Lower lobe of right lung (tissue), 2 donors: ENCODE data around the gene GSS. TPM values are rescaled to one million over a fixed set of nuclear protein-coding genes. Genes with fewer than 3 reads are reported as not detected.

Source experiments
- ATAC-seq, 2 donors: fragments of 200-7000 bp; cut with Tn5 transposase; one replicate each; pipeline ENCODE4 v1.9.1; 2020 to 2022; ENCODE audit warnings: mild to moderate bottlenecking in 2 of 2, moderate library complexity in 2 of 2
- DNase-seq: peaks from one replicate; pipeline ENCODE4 v3.0.0-alpha.2; 2020
- H3K27ac ChIP-seq: fragments of 200-600 bp; one replicate; pipeline ENCODE4 v1.8.0; 2022
- H3K27me3 ChIP-seq: fragments of 200-600 bp; one replicate; pipeline ENCODE4 v1.8.0; 2022; ENCODE audit warnings: low read depth
- H3K36me3 ChIP-seq: fragments of 200-600 bp; one replicate; pipeline ENCODE4 v1.8.0; 2022; ENCODE audit warnings: mild to moderate bottlenecking
- H3K4me1 ChIP-seq: fragments of 200-600 bp; one replicate; pipeline ENCODE4 v1.8.0; 2022
- H3K4me3 ChIP-seq: fragments of 200-600 bp; one replicate; pipeline ENCODE4 v1.8.0; 2022; ENCODE audit warnings: mild to moderate bottlenecking
- H3K9me3 ChIP-seq: fragments of 200-600 bp; one replicate; pipeline ENCODE4 v1.8.0; 2022
- CTCF ChIP-seq: fragments of 200-600 bp; IDR thresholded peaks from one replicate; pipeline ENCODE4 v1.8.0; 2022; ENCODE audit warnings: antibody characterized with exemption, mild to moderate bottlenecking
- intact Hi-C: fragments of 100-400 bp; cut with DNase I; formaldehyde crosslinking; loops from one replicate; pipeline ENCODE4 v1.11.0; 2022
- total RNA-seq: library from RNA; stranded (reverse); fragmentation: NEBNext Ultra II Directional; extraction: Animal tissue kit (Norgen Biotek cat#: 25700); gene quantifications from one replicate; pipeline ENCODE4 v1.2.1, GENCODE V29; 2021
- donor health status: DM: no; HTN: yes; CAD: no; lungs with severe emphysema.

The GSS gene
- total RNA-seq, 1 donor from 2014 or later, result 28.8 TPM

- no peak for DNase-seq
- Histone ChIP-seq H3K9me3 (no peaks in the 10 kb centered on the region), H3K4me1 (peaks cover 16% of the 10 kb centered on the region), H3K27ac (no peak overlapping the region), H3K27me3 (no peaks in the 10 kb centered on the region), H3K4me3 (no peak overlapping the region), H3K36me3 (peaks cover 30% of the 10 kb centered on the region)
- intact Hi-C loops, result no loop called here
- no peak for TF ChIP-seq CTCF
- ATAC-seq, result no peak
Measured at GRCh38 chr20:34990661-34991214, 35.1 kb upstream of the GSS start.

- H3K27ac ChIP-seq, result no peak overlapping the region
- no peaks in the 10 kb centered on the region for H3K9me3 ChIP-seq
- ATAC-seq, result no peak
- intact Hi-C loops, result no loop called here
- H3K4me3 ChIP-seq, result no peak overlapping the region
- no peak for DNase-seq
- peaks cover 25% of the 10 kb centered on the region for H3K36me3 ChIP-seq
- no peak for TF ChIP-seq CTCF
- peaks cover 16% of the 10 kb centered on the region for H3K4me1 ChIP-seq
- H3K27me3 ChIP-seq, result no peaks in the 10 kb centered on the region
Measured at GRCh38 chr20:34990231-34990630, 34.6 kb upstream of the GSS start.

- H3K4me1 ChIP-seq, result peaks cover 16% of the 10 kb centered on the region
- H3K4me3 ChIP-seq, result no peak overlapping the region
- H3K27me3 ChIP-seq, result peaks cover 2% of the 10 kb centered on the region
- no peak for ATAC-seq
- no peaks in the 10 kb centered on the region for H3K9me3 ChIP-seq
- no peak for DNase-seq
- H3K36me3 ChIP-seq, result peaks cover 19% of the 10 kb centered on the region
- H3K27ac ChIP-seq, result no peak overlapping the region
- TF ChIP-seq CTCF, result no peak
- intact Hi-C loops, result no loop called here
Measured at GRCh38 chr20:34989670-34990069, 34.1 kb upstream of the GSS start.

GRCh38 chr20:34989118-34989517 is 33.5 kb upstream of the GSS start:
- no peak overlapping the region for H3K27ac ChIP-seq
- DNase-seq (no peak), ATAC-seq (no peak)
- H3K4me3 ChIP-seq, result no peak overlapping the region
- H3K36me3 ChIP-seq, result peaks cover 15% of the 10 kb centered on the region
- H3K4me1 ChIP-seq, result peaks cover 19% of the 10 kb centered on the region
- peaks cover 5% of the 10 kb centered on the region for H3K27me3 ChIP-seq
- intact Hi-C loops, result no loop called here
- no peaks in the 10 kb centered on the region for H3K9me3 ChIP-seq
- TF ChIP-seq CTCF, result no peak

GRCh38 chr20:34988191-34988540 is 32.6 kb upstream of the GSS start:
- Histone ChIP-seq H3K9me3 (no peaks in the 10 kb centered on the region), H3K27ac (no peak overlapping the region), H3K4me3 (no peak overlapping the region), H3K36me3 (peaks cover 6% of the 10 kb centered on the region), H3K4me1 (peaks cover 22% of the 10 kb centered on the region), H3K27me3 (peaks cover 12% of the 10 kb centered on the region)
- DNase-seq (no peak), ATAC-seq (no peak)
- intact Hi-C loops, result no loop called here
- no peak for TF ChIP-seq CTCF
